ENCODE results near the gene MYZAP. TPM values are rescaled to one million over a fixed set of nuclear protein-coding genes. Genes with fewer than 3 reads are reported as not detected.

MYZAP gene
- total RNA-seq, 1 donor from 2014 or later, result 0.28 TPM

- no peak for DNase-seq (ENCODE audit: low read depth, low spot score)
- H3K27ac Mint-ChIP-seq (ENCODE audit: unreplicated experiment), result no peak overlapping the region
- no peaks in the 10 kb centered on the region for H3K36me3 Mint-ChIP-seq (ENCODE audit: low read depth)
- no peak overlapping the region for H3K4me3 Mint-ChIP-seq
- H3K4me1 Mint-ChIP-seq, result no peaks in the 10 kb centered on the region
- no peaks in the 10 kb centered on the region for H3K9me3 Mint-ChIP-seq
- TF ChIP-seq CTCF (conservative IDR thresholded peaks at IDR 0.05), result no peak
- H3K27me3 Mint-ChIP-seq (ENCODE audit: low read depth), result no peaks in the 10 kb centered on the region
These were observed 52.1 kb downstream of the MYZAP start for GRCh38 chr15:57643826-57644225.

- Mint-ChIP-seq H3K4me3 (no peak overlapping the region), H3K9me3 (no peaks in the 10 kb centered on the region), H3K27ac (ENCODE audit: unreplicated experiment) (no peak overlapping the region), H3K36me3 (ENCODE audit: low read depth) (no peaks in the 10 kb centered on the region), H3K27me3 (ENCODE audit: low read depth) (no peaks in the 10 kb centered on the region), H3K4me1 (no peaks in the 10 kb centered on the region)
- no peak for TF ChIP-seq CTCF (conservative IDR thresholded peaks at IDR 0.05)
- no peak for DNase-seq (ENCODE audit: low read depth, low spot score)
These were observed 54.4 kb downstream of the MYZAP start for GRCh38 chr15:57646087-57646486.

- Mint-ChIP-seq H3K4me1 (peaks cover 3% of the 10 kb centered on the region), H3K27me3 (ENCODE audit: low read depth) (no peaks in the 10 kb centered on the region), H3K9me3 (no peaks in the 10 kb centered on the region), H3K27ac (ENCODE audit: unreplicated experiment) (no peak overlapping the region), H3K36me3 (ENCODE audit: low read depth) (no peaks in the 10 kb centered on the region), H3K4me3 (no peak overlapping the region)
- no peak for DNase-seq (ENCODE audit: low read depth, low spot score)
- no peak for TF ChIP-seq CTCF (conservative IDR thresholded peaks at IDR 0.05)
These were observed 55.5 kb downstream of the MYZAP start for GRCh38 chr15:57647071-57647790.

- no peak for TF ChIP-seq CTCF (conservative IDR thresholded peaks at IDR 0.05)
- Mint-ChIP-seq H3K27me3 (ENCODE audit: low read depth) (no peaks in the 10 kb centered on the region), H3K27ac (ENCODE audit: unreplicated experiment) (no peak overlapping the region), H3K9me3 (no peaks in the 10 kb centered on the region), H3K4me1 (peaks cover 8% of the 10 kb centered on the region), H3K4me3 (no peak overlapping the region), H3K36me3 (ENCODE audit: low read depth) (no peaks in the 10 kb centered on the region)
- DNase-seq (ENCODE audit: low read depth, low spot score), result no peak
These were observed 56.1 kb downstream of the MYZAP start for GRCh38 chr15:57647791-57648130.

- no peak for DNase-seq (ENCODE audit: low read depth, low spot score)
- no peaks in the 10 kb centered on the region for H3K9me3 Mint-ChIP-seq
These were observed 57.4 kb downstream of the MYZAP start for GRCh38 chr15:57649138-57649537.

More at GRCh38 chr15:57649138-57649537, 57.4 kb downstream of the MYZAP start:
- Mint-ChIP-seq H3K27me3 (ENCODE audit: low read depth) (no peaks in the 10 kb centered on the region), H3K4me3 (no peak overlapping the region), H3K4me1 (peaks cover 9% of the 10 kb centered on the region), H3K36me3 (ENCODE audit: low read depth) (no peaks in the 10 kb centered on the region), H3K27ac (ENCODE audit: unreplicated experiment) (no peak overlapping the region)
- no peak for TF ChIP-seq CTCF (conservative IDR thresholded peaks at IDR 0.05)

Data from neural crest cell (in vitro differentiated cells).